GM12875 (cell line): ENCODE data around the gene CDC20.

Experiments used
- H3K4me3 ChIP-seq: one replicate; pipeline ENCODE4 v1.5.1; 2011; ENCODE audit warnings: low read depth, low read length, control low read depth
- CTCF ChIP-seq: IDR thresholded peaks from 2 replicates; pipeline ENCODE4 v1.5.1; 2011; ENCODE audit warnings: low read depth, mild to moderate bottlenecking, control low read depth, inconsistent platforms, low read length, moderate library complexity, borderline replicate concordance; ENCODE audit not compliant: insufficient read depth

CDC20 gene

GRCh38 chr1:43382027-43382779 lies 23.4 kb downstream of the CDC20 start:
- no peak for TF ChIP-seq CTCF
- no peak overlapping the region for H3K4me3 ChIP-seq

GRCh38 chr1:43383449-43383848 lies 24.7 kb downstream of the CDC20 start:
- no peak for TF ChIP-seq CTCF
- no peak overlapping the region for H3K4me3 ChIP-seq

- H3K4me3 ChIP-seq: no peak overlapping the region
- TF ChIP-seq CTCF: no peak
These were observed 27.9 kb downstream of the CDC20 start for GRCh38 chr1:43386676-43387075.

- H3K4me3 ChIP-seq: no peak overlapping the region
- no peak for TF ChIP-seq CTCF
These were observed 29.3 kb downstream of the CDC20 start for GRCh38 chr1:43387976-43388599.

GRCh38 chr1:43388613-43389012 lies 29.8 kb downstream of the CDC20 start:
- peak overlapping the region; percentile 60 for H3K4me3 ChIP-seq
- no peak for TF ChIP-seq CTCF

- TF ChIP-seq CTCF: no peak
- H3K4me3 ChIP-seq: peak within 1 kb of the TSS; percentile 60
These were observed 30.8 kb downstream of the CDC20 start, which contains the start of the genes MED8 and SZT2 for GRCh38 chr1:43389326-43390313. Gene MED8 (minus strand): TSS chr1:43389800. CDS start chr1:43389764, 36 bp downstream. Gene SZT2 (plus strand): TSS chr1:43389899. CDS start chr1:43389969, 70 bp downstream.
